ENCODE data around the gene ACTL10.
A peak's percentile ranks its signal among the peaks of the same experiment; 100 is the strongest.

Gene ACTL10

DNA sequence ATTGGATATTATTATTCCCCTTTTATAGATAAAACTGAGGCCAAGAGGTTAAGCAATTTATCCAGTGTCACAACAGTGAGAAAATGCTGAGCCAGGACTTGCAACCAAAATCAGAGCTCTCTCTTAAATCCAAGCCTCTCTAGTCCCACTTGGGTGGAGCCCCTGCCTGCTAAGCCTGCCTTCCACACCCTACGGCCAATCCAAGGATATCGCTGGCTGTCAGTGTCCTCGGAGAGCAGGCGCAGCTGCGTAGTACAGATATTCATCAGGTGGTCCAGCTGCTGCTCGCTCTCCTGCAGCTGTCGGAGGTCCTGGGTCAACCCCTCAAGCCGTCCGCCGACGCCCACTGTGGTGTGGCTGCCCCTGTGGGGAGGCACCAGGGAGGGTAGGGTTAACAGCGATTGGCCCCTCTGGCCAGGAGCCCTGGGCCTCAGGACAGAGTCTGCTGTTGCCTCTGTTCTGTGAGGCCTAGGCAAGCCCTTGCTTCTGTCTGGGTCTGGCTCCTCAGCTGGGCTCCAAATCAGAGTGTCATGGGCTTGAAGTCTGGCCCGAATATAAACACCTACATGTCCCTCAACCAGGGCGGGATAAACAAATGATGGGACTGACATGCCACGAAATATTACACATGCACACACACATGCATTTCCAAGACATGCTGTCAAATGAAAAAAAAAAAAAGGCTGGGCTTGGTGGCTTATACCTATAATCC is 11.4 kb downstream of the ACTL10 start:
- no peak for DNase-seq (ENCODE audit: low spot score)

DNA sequence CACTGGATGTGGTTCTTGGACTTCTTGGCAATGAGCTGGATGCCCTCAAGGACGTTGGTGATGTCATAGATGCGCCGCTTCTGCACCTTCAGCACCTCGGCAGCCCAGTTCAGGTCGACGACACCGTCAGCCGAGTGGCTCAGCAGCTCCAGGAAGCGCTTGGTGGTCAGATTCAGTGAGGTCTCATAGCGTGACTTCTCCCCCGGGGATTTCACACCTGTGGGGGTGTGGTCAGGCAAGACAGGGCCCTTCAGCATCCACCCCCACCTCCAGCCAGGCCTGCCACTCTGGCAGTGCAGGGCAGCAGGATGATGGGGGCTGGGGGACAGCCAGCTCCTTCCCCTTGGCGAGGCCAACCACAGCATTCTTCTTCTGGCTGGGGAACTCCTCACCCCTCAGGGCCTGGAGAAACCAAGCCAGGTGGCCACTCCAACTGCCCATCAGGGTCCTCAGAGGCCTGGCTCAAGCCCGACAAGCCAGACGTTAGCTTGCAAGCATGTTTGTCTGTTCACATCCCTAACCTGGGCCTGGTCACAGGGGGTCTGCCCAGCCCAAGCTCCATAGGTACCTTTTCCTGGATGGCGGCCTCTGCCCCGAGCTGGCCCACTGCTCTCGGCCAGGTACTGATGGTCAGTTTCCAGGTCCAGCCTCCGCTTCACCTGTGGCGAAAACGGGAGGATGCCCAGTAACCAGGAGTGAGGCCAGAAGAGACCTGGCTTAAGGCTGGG is 13.2 kb downstream of the ACTL10 start:
- no peak for DNase-seq (ENCODE audit: low spot score)

DNA sequence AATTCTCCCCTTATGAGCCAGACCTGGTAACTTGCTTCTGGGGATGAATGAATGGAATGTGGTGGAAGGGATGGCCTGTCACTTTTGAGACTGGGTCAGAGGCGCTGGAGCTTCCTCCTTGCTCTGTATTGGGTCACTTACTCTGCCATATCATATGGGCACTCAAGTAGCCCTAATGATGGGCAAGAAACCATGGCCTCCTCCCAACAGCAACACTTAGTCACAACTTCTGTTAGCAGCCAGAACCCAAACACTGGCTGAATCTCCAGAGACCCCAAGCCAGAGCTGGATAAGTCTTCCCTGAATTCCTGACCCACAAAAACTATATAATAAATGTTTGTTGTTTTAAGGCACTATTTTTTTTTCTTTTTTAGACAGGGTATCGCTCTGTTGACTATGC is 13.9 kb downstream of the ACTL10 start:
- no peak for DNase-seq (ENCODE audit: low spot score)

DNA sequence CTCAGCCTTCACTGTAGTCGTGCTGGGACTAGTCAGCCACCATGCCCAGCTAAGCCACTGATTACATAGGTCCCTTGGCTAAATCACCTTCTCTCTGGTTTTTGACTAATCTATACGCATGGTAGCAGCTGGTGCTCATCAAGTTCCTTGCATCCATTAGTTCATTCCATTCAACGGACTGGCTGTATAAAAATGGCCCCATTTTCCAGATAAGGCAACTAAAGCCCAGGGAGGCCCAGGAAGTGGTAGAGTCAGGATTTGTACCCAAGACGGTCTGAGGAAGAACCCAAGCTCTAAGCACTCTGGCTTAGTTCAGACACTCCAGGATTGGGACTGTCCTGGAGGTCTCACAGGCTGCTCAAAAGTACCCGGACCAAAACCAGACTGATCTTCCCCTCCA is 14.5 kb downstream of the ACTL10 start:
- no peak for DNase-seq (ENCODE audit: low spot score)

DNA sequence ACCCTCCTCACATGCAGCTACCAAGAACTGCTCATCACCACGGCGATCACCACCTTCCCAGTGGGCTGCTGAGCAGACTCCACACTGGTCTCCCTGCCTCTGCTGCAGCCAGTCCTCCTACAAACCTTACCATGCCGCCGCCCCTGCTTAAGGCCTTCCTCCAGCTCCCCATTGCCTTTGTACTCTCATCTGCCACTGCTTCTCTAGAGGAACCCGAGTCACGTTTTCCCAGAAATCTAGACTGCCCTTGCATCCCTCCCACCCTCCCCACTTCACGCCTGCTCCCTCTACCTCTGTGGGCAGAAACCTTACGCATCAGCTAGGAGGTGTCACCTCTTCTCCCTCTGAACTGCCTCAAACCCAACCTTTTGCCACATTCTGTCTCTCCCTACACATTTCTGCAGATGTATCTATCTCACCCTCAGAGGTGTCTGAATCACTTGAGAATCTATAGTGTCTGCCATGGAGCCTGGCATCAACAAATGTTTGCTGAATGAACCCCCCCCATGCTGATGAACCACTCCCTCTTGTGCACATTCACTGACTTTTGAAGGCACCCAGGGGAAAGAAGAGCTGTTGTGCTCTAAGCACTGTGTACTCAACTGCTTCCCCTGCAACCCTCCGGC is 15.1 kb downstream of the ACTL10 start:
- no peak for DNase-seq (ENCODE audit: low spot score)

DNA sequence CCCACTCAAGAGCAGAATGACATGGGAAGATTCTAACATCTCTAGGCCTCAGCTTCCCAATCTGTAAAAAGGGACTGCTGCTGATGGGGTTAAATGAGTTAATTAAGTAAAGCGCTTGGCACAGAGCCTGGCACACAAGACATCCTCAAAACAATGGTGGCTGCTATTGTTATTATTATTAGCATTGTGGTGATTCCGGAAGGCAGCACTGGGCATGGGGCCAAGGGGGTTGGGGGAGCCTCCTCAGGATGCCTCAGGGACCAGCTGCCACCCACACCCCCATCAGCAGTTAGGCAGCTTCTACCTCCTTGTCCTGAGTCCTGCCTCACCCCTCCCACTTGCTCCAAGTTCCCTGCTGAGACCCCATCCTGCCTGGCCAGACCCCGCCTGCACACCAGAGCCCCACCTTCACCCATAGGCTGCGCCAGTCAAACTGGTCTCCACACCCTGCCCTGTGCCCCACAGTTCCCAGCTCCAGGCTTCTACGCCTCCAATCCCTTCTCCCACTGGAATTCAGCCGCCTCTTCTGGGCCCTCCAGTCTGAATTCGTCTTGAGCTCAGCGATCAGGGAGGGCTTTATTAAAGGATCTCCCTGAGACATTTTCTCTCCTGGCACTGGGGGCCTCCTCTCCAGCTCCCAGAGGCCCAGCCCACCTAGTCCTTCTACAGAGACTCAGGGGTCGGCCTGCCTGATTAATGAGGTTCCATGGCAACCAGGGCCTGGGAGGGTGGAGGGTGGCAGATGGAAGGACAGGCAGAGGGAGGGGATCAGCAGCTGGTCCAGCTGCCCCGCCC is 18.0 kb downstream of the ACTL10 start:
- DNase-seq (ENCODE audit: low spot score), result no peak

DNA sequence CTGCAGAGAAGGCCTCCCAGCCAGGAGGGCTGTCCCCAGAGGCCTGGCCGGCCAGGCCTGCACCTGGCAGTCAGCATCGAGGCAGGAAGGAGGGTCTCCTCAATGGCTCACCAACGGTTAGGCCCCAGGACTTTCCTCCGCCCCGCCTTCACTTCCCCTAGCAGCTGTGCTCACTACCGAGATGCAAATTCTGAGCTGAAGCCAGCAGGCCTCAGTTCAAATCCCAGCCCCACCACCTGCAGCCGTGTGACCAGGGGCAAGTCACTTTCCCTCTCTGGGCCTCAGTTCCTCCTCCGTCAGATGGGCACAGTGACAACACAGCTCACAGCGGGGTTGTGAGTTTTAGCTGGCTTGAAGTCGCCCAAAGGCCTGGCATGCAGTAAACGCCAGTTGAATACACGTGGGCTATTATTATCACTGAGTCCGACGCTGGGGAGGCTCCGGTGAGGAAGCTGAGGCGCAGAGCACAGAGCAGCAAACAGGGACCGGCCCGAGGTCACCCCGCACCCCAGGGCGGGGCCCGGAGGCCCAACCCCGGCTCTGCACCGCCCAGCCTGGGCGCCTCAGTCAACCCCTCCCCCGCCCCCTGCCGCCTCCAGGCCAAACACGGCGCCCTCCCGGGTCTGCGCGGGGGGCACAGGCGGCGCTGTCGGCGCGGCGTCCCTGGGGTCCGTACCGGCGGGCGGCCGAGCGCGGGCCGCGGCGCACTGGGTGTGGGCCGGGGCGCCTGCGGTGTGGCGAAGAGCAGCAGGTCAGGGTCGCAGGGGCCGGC is 18.8 kb downstream of the ACTL10 start:
- peak; percentile 81 for DNase-seq (ENCODE audit: low spot score)

DNA sequence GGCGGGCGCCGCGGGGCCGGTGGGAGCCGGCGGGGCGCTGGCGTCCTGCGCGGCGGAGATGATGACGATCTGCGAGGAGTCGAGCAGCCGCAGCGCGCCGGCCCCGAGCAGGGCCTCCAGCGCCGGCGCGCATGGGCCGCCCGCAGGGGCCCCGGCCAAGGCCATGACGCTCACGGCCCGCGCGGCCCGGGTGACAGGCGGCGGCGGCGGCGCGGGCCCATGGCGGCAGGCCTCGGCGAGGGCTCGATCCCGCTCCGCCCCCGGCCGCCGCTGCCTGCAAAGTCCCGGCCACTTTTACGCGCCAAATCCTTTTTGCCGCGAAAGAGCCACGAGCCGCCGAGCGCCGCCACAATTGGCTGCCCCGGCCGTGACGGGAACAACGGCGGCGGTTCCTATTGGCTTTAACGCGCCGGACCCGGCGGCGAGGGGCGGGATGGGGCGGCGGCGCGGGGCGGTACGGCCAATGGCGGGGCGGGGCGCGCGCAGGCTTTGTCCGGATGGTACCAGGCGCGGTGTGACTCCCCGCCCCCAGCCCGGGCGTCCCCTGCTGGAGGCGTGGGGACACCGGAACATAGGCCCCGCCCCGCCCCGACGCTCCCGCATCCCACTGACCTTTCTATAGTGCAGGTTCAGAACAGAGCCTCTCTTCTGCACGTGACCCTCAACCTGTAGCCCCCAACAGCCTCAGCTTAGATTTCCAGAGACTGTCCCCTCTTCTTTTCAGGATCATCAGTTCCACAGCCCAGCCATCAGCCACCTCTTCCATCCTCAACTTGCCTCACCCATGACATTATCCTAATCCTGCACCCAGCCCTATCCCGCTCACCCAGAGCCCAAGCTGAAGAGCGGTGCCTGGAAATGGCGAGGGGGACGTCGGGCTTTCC is 19.6 kb downstream of the ACTL10 start, which contains the start of gene E2F1:
E2F1 (minus strand) TSS at position 286 of the 884 bp plus-strand sequence; CDS start at position 165, 121 bp downstream.
- peak; percentile 98 for DNase-seq (ENCODE audit: low spot score)

DNA sequence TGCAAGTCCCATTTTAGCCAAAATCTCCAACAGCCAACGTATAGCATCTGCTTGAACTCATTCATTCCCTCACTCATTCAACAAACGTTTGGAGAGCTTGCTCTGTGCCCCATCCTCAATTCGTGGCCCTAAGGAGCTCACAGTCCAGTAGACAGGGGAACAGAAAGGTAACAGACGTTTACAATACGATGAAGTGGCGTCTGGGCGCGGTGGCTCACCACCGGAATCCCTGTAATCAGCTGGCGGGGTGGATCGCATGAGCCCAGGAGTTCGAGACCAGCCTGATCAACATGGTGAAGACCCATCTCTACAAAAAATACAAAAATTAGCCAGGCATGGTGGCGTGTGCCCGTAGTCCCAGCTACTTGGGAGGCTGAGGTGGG is 20.2 kb downstream of the ACTL10 start:
- DNase-seq (ENCODE audit: low spot score), result no peak

DNA sequence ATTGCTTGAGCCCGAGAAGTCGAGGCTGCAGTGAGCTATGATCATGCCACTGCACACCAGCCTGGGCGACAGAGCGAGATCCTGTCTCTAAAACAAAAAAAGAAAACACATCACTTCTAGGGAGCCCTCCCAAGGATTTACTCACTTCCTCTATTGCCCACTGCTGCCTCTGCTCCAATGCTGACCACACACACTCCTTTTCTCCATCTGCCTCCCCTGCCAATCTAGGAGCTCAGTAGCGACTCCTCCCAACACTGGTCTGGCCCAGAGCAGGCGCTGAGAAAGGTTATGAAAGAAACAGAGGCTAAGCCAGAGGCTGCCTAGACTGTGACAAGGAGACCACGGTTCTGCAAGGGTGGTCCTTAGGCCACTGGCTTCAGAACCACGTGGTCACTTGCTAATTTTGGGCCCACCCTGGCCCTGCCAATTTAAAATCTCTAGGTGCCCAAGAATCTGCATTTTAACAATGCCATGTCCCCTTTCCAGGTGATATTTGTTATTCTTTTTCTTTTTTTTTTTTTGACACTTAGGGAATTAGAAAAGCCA is 20.7 kb downstream of the ACTL10 start:
- DNase-seq (ENCODE audit: low spot score), result no peak

DNA sequence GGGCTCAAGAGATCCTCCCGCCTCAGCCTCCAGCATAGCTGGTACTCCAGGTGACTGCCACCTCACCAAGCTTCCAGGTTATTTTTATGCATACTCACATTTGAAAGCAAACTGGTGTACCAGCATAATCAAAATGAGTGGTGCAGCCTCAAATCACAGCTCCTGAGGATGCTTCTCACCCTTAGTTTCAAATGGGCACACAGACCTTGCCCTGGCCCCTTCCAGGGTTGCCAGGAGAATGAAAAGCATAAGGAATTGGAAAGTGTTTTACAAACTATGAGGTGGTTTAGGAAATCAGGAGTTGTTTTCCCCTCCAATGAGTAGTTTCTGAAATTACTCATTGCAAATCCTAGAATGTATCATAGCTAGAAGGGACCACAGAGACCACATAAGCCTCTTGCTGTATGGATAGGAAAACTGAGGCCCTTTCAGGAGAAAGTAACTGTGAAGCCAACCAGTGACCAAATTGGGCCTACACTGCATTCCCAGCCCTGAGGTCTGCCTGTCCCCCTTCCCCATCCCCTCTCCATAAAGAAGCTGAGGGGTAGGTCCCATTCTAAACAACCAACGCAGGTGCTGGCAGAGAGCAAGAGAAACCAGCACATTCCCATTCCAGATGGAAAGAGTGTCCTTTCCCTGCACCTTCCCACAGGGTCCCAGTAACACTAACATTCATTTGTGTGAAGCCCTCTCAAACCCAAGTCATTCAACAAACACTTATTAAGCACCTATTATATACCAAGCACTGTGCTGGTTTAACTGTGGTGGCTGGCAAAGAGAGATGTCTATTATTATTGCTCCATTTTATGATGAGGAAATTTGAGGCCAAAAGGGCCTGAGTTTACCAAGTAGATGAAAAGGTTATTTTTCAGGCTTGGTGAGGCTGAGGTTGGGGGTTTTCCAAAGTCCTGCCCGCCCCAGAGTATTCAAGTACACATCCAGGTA is 21.5 kb downstream of the ACTL10 start:
- DNase-seq (ENCODE audit: low spot score), result no peak

DNA sequence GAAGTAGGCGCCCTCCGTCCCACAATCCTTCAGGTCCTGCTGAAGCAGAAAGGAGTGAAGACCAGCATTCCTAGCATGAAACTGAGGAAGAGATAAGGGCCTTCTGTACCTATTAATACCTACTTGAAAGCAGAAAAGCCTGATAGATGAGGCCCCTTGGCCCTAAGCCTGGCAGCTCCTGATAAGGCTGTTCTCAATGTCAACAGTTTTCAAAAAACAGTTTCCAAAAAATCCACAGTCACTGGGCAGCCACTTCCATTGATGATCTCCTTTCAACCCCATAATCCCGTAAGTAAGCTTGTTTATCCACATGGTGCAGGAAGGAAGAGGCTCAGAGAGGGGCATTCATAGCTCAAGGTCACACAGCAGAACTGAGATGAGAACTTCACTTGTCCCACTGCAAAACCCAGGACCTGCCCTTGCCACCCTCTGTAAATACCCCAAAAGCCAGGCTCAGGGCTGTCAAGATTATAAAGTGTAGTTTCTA is 22.2 kb downstream of the ACTL10 start:
- no peak for DNase-seq (ENCODE audit: low spot score)

DNA sequence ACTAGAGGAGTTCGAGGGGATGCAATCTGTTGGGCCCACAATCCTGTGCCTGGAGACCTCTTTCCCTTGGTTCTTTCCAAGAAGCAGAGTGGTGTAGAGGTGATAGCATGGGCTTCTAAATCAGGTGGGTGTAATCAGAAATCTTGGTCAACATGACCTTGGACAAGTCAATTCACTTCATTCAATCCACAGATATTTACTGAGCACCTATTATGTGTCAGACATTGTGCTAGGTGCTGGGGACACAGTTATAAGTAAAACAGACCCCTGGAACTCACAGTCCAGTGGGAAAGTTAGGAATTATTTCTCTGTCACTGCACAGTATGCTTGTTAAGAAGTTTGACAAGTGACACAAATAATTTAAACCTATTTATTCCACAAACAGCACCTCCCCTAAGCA is 22.8 kb downstream of the ACTL10 start:
- no peak for DNase-seq (ENCODE audit: low spot score)

DNA sequence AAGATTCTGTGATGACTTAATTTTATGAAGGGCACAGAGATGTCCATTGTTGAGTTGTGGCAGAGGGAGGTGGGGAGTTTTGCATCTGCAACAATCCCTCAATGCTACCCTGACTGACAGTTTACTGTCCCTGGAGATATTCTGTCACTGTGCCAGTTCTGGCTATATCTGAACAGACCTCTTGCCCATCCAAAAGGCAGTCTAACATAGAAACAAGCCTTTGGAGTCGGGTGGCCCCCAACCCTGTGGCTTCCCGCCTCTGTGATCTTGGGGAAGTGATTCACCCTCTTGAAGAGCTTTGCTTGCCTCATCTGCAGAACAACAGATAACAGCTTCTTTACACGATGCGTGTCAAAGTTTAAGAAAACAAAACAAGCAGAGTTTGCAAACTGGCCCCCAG is 23.2 kb downstream of the ACTL10 start:
- DNase-seq (ENCODE audit: low spot score), result no peak

DNA sequence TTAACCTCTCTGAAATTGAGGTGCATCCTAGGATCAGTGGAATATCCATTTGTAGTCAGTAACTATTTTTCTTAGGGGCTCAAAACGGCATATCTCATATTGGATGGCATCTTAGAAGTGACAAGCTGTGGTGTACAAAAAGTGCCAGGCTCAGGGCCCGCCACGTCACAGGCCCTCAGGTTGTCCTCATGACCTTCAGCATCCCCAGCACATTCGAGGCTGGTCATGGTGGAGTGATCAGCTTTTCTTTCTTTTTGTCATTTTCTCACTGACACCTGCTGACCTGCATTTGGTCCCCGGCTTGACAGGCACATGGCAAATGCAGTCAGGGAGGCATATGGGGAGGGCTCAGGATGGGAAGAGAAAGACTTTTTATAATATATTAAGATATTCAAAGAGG is 26.5 kb downstream of the ACTL10 start:
- DNase-seq (ENCODE audit: low spot score), result no peak

DNA sequence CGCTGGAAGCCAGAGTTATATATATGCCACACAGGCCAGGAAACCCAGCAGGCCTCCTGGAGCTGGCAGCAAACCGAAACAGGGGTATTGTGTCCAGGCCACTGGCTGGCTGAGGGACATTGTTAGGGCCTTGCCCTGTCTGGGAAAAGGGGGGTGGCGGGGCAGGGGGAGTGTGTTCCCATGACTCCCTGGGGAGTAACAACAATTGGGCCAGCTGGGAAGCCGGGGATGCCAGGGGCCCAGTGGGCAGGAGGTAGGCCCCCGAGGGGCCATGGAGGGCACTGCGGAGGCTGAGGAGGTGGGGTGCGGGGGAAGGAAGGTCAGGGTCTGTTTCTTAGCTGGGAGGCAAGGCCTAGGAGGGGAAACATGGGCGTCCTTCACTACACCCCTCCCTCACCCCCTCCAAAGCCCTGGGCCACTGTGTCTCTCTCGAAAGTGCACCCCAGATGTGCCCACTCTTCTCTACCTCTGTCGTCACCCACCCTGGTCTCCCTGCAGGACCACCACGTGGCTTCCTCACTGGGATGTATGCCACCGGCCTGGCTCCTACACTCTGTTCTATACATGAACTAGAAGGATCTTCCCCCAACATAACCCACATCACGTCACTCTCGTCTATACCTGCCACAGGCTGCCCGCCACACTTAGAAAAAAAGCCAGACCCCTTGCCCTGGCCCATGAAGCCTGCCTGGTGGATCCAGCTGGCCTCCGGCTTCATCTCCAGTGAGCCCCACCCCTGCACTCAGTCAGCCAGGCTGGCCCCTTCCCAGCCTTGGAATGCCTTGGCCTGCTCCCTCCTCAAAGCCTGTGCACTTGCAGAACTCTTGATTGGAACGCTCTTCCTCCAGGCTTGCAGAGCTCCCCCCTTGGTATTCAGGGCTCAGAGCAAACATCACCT is 27.2 kb downstream of the ACTL10 start:
- DNase-seq (ENCODE audit: low spot score), result peak; percentile 61

DNA sequence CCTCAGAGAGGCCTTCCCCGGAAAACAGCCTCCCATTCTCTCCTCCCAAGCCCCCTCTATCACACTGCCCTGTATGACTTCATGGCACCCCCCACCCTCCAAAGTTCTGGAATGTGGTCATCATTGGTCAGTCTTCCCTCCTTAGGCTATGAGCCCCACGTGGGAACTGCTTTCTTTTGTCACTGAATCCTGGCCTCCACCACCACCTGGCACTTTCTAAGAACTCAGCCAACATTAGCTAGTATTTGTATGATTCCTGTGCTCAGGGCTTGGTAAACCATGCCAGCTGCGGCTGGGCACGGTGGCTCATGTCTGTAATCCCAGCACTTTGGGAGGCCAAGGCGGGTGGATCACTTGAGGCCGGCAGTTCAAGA is 27.9 kb downstream of the ACTL10 start:
- DNase-seq (ENCODE audit: low spot score), result no peak

DNA sequence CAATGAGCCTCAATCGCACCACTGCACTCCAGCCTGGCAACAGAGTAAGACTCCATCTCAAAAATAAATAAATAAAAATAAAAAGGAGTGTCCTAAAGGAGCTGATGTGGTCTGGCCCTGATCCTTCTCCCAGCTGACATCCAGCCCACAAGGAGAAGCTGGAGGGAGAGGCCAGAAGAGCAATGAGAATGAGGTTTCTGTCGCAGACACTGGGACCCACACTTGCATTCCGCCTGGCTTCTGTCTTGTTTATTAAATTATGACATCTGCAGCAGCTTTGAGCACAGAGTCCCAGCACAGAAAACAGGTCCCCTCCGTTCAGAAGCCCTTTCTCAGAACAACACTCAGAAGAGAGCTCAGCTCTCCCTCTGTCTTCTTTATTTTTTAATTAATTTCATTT is 29.7 kb downstream of the ACTL10 start:
- no peak for DNase-seq (ENCODE audit: low spot score)

Measured in ecto neural progenitor cell (in vitro differentiated cells).